G401.6 (cell line): ENCODE data around the gene SQSTM1.
"Not testable (repeated sequence)": the region's sequence is repeated elsewhere in the genome, so short reads cannot be mapped to it uniquely, and the experiment has no call there.

ENCODE experiments used
- FAIRE-seq: peaks from 2 replicates; lab custom pipeline; 2012; peaks lifted over from hg19 to GRCh38; lab: Jason Lieb, UNC

The SQSTM1 gene

DNA sequence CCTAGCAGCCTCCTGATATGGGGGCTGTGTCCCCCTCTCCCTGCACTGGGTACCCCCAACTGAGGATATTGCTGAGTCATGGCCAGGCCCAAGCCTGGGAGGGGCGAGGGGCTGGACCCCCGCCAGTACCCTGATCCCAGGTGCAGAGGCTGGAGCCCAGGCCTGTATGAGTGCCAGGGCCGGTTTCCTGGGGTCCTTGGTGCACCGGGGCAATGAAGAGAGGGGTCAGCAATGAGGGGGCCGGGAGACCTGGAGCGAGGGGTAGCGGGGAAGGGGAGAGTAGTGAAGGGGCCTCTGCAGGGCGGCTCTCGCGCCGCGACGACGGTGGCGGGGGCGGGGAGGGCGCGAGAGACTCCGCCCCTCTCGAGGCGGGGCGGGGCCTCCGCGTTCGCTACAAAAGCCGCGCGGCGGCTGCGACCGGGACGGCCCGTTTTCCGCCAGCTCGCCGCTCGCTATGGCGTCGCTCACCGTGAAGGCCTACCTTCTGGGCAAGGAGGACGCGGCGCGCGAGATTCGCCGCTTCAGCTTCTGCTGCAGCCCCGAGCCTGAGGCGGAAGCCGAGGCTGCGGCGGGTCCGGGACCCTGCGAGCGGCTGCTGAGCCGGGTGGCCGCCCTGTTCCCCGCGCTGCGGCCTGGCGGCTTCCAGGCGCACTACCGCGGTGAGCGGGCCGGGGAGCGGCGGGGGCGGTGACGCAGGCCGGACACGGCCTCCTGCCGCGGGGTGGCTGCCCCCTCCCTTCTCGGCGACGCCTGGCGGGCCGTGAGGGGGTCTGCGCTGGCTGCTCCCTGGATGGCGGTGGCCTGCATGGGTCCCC, at the start of gene SQSTM1:
SQSTM1 (plus strand) TSS at position 423 of the 815 bp plus-strand sequence; CDS start at position 455, 32 bp downstream.
- FAIRE-seq = no peak

DNA sequence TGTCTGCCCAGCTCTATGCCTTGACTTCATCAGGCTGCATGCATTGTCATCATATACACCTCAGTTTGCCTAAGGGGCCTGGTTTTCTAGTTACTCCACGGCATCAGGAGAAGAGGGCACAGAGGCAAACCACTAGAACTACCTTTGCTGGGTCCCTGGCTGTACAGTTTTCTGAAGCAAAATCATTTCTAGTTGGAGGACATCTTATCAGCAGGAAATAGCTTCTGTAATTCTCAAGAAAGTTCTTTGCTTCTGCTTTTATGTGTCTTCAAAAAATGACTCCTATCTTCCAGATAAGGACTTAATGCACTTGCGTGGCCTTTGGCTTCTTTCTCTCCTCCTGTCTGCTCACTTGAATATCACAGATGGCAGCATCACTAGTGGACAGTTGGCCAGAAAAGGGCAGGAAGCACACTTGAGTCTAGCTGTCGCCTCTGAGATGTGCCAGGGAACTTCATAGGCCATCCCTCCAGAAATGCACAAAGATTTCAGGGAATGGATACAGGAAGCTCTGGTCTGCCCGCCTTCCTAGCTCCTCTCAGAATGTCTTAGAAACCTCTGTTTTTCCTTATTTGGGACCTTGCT, 49.3 kb upstream of the SQSTM1 start:
- FAIRE-seq = no peak

DNA sequence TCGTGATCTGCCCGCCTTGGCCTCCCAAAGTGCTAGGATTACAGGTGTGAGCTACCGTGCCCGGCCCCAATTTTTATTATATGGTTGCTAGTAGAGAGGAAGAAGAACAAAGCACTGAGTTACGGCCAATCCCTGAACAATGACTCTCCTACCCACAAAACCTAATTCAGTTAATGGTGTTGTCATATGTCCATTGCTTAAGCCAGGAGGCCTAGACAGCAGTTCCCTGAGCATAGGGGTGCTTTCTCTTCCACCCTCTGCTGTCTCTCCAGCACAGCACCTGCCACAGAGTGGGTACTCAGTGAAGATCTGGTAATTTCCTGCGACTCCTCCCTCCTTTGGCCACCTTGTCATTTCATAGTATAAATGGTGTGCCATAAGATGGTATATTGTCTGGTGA, 48.4 kb upstream of the SQSTM1 start:
- no peak for FAIRE-seq

DNA sequence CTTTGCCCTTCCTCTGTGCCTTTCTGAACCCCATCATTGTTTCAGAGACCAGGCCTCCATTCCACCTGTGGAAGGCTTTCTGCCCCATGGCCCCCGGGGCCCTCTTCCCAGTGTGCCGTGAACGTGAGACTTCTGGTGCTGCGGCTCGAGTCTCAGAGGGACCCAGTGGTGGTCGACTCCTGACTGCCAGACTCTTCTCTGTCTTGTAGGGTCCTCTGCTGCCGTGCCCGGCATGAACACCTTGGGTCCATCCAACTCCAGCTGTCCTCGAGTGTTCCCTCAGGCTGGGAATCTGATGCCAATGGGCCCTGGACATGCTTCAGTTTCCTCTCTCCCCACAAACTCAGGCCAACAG, 47.0 kb upstream of the SQSTM1 start:
- FAIRE-seq = no peak

DNA sequence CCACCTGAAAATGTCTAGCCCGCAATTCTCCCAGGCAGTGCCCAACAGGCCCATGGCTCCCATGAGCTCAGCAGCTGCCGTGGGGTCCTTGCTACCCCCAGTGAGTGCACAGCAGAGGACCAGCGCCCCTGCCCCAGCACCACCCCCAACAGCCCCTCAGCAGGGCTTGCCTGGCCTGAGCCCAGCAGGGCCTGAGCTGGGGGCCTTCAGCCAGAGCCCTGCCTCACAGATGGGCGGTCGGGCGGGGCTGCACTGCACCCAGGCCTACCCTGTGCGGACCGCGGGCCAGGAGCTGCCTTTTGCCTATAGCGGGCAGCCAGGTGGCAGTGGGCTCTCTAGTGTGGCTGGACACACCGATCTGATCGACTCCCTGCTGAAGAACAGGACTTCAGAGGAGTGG, 46.3 kb upstream of the SQSTM1 start:
- no peak for FAIRE-seq

DNA sequence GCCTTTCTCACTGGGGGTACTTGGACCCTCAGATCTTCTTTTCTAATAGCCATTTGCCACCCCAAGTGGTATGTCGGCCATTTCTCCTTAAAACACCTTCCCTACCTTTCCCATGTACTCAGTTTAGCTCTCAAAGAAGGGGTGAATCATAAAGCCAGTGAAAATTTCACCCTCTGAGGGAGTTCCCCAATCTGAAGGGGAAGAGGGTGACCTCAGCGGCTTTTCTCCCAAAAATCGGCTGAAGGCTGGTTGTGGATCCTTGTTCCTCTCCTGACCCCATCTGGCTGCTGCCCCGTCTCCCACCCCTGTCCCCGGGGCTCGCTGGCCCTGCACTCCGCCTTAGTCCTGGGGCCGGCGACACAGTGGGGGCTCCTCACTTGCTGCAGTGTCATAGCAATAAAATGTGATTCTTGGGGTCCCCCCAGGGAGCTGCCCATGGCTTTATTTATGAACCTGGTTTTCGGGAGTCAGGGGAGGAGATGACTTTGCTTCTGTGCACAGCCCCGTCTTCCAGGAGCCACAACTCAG, 44.2 kb upstream of the SQSTM1 start:
- FAIRE-seq = no peak

DNA sequence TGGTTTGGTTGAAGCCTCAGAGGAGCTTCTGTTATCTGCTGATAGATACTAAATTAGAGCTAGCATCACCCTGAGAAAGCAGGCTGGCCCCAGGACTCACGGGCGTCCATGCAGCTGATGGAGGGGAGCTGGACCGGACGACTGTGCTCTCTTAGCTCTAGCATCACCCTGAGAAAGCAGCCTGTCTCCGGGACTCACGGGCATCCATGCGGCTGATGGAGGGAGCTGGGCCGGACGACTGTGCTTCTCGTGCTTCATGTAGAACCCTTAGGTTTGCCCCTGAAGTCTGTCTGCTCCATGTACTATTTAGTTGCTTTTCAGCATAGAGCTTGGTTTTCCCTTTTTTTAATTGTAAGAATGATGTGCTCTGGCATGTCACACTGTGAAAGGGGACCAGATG, 43.2 kb upstream of the SQSTM1 start:
- FAIRE-seq = no peak

DNA sequence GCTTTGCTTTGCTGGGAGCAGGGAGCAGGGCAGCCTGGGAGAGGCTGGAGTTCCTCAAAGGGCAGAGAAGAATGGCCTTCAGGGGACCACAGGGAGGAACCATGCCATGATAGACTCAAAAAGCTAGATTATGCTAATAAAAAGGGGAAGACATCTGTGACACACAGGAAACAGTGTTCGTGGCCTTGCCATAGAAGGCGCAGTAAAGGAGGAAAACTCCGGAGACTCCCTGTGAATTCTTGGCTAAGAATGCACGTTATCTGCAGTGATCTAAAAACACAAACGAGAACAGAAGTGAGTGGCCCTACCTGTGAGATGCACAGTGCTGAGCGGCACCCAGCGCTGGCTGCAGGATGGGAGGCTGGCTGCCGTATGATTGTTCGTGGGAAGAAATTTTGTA, 42.8 kb upstream of the SQSTM1 start:
- no peak for FAIRE-seq

DNA sequence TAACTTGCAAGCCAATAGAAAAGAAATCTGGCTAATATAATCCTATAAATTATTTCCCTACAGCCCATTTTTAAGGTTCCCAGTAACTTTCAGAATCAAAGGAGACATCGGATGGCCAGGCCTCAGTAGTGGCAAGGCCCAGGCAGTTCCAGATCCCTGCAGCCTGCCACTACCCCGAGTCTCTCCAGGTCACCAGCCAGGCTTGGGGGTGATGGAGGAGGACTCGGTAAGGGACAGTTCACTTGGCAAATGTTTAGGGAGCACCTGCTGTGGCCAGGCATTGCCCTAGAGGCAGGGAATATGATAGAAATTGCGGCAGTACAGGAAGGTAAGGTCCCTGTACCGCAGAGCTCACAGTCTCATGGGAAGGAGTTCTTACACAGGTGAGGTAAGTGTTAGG, 42.1 kb upstream of the SQSTM1 start:
- FAIRE-seq = no peak

DNA sequence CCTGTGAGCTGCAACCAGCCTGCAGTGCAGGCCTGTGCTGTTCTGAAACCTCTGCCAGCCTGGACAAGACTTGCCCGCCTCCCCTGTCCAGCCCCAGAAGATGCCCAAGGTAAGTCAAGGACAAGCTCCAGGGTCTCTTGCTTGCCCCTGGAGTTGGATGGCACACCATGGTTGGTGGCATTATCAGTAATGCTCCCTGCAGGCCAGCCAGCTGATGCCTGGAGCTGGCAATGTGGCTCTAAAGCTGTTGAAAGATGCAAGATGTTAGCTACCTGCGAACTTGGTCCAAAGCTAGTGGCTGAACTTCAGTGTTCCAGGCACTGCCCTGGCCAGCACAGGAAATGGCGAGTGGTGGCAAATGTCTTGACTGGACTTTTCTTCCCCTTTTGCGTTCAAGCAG, 40.9 kb upstream of the SQSTM1 start:
- FAIRE-seq = no peak

DNA sequence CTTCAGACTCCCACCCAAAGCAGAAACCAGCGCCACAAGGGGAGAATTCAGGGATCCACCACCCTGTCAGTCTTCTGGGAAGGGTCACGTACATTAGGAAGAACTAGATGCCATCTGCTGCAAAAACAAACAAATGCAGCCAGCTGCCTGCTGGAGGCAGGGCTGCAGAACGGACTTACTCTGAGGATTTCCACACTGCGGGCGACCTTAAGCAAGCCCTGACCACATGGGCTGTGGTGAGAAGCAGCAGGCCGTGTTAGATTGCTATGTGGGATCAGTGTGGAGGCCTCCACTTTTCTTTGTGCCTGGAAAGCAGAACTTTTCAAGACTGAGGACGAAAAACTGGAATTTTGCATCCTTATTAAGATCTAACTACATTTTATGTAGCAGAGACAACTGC, 40.3 kb upstream of the SQSTM1 start:
- FAIRE-seq = no peak

DNA sequence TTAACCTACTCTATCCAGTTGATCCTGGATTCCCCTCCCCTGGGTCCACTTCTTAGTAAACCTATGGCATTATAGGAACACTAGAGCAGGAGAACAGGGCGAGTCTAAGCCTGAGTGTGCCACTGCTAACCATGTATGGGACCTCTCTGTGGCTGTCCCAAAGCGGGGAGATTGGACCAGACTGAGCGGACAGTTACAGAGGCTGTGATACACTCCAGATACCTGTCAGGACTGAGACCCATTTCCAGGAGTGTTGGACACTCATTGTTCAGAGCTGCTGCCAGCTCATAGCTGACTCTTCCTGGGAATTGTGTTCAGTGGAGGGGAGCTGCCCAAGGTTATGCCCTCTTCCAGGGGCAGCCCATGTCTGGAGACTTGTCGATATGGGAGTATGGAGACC, 38.9 kb upstream of the SQSTM1 start:
- no peak for FAIRE-seq

DNA sequence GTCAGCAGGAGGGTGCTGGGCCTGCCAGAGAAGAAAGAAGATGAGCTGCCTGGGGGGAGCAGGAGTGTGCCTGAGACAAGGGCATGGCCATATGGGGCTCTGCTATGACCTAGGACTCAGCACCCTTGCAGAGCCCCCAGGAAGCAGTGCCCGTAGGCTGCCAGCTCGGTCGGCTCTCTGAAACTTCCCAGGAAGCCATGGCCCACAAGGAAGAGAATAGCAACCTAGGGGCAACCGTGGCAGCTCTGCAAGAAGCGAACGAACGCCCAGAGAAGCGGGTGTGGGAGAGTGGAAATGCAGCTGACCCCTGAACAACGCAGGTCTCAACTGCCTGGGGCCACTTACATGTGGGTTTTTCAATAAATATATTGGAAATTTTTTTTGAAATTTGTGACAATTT, 37.6 kb upstream of the SQSTM1 start:
- FAIRE-seq = no peak

DNA sequence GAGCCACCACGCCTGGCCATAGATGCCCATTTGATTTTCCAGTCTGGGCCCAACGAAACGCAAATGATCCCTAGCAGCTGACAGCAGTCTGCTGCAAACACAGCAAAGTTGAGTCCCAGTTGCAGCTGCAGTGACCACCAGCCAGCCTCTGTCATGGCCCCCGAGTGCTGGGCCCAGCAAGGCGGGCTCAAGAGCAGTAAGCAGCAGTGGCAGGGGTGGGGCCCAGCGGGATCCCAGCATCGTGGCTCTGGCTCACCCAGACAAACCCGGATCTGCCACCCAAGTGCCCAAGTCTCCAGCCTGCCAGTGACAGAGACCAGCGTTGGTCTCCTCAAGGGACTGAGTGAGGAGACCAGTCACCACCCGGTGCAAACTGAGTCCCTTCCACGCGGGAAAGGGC, 33.8 kb upstream of the SQSTM1 start:
- no peak for FAIRE-seq

DNA sequence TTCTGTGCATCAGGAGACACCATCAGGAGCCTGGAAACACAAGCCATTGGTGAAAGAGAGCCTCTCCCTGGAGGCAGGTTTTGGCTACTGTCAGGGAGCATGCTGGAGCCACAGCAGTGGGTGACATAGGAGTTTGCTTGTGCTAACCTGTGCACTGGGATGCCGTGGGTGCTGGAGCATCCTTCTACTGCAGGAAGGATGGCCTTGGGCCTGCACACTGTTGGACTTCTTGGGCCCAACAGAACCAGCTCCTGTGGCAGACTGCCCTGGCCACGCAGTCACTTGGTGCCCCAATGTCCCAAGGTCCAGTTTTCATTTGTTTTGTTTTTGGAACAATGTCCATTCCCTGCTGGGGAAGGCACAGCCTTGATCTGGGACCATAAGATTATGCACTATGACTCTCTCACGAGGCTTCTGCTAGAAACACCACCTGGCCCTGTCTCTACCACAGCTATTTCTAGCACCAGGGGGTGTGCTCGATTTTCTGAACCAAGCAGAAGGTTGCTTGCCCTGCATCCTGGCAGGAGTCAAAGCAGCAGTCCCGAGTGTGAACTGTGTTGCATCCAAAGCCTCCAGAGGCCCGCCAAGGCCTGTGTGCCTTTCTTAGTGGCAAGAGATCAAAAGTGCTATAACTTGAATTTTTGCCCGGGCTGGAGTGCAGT, 32.4 kb upstream of the SQSTM1 start:
- no peak for FAIRE-seq

DNA sequence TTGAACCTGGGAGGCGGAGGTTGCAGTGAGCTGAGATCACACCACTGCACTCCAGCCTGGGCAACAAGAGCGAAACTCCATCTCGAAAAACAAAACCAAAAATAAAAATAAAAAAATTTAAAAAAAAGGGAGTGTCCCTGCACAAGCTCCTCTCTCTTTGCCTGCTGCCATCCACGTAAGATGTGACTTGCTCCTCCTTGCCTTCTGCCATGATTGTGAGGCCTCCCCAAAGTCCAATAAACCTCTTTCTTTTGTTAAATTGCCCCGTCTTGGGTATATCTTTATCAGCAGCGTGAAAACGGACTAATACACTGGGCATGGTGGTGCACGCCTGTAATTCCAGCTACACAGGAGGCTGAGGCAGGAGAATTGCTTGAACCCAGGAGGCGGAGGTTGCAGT, 31.4 kb upstream of the SQSTM1 start:
- FAIRE-seq = not testable (repeated sequence)

DNA sequence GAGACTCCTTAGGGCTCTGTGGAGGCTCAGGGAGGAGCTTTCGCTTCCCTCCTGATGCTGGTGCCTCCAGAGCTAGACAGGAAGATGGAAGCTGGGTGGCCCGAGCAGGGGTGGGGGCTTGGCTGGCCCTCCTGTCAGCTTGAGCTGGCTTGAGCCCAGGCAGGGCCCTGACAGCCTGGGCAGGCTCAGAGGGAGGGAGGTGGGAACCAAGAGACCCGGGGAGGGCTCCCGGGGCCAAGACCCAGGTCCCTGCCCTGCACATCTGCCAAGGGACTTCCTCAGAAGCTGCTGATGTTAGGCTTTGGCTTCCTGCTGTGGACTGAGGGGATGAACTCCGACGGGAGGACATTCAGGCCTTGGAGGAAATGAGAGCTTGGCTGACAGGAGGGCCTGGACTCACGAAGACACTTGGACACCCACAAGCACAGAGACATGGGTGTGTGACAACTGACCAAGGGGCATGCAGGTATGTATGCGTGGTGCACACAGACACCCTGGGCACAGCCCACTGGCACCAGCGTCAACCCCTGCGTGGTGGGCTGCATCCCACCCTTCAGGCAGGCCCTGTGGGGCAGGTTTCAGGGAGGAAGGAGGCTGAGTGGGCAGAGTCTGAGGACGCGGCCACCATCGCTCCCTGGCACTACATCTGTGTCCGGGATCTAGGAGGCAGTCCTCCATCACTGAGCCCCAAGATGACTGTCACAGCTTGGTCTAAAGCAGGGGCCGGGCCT, 28.7 kb upstream of the SQSTM1 start:
- FAIRE-seq = no peak

DNA sequence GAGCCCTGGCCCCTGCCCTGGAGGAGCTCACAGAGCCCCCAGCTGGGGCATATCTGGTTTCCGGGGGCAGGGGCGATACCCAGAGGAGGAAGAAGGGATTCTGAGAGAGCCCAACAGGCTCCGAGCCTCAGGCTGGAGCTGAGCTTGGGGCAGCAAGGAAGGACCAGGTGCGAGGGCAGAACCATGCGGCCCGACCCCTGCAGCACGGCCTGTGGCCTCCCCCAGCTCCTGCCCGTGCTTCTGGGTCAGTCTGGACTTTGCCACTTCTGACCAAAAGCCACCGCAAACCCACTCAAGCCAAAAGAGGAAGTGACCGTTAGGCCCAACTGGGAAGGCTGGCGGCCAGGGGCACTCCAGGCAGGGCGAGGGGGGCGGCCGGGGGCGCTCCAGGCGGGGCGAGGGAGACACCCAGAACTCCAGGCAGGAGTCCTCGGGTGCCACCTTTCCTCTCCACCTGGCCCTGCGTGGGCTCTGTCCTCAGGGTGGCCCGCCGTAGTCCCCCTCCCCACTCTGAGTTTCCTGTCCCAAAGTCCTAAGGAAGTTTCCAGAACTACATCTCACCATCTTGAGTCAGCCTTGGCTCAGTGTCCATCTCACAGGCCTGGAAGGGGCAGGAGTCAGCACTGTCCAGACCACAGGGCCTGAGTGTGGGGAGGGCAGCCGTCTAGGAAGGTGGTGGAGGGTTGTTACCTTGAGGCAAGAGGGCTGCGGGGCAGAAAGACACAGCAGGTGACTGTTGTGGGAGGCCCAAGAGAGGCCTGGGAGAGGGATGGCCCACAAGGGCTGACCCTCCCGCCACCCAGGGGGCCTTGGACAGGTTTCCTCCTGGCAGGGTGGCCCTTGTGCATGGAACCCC, 27.9 kb upstream of the SQSTM1 start:
- FAIRE-seq = no peak

DNA sequence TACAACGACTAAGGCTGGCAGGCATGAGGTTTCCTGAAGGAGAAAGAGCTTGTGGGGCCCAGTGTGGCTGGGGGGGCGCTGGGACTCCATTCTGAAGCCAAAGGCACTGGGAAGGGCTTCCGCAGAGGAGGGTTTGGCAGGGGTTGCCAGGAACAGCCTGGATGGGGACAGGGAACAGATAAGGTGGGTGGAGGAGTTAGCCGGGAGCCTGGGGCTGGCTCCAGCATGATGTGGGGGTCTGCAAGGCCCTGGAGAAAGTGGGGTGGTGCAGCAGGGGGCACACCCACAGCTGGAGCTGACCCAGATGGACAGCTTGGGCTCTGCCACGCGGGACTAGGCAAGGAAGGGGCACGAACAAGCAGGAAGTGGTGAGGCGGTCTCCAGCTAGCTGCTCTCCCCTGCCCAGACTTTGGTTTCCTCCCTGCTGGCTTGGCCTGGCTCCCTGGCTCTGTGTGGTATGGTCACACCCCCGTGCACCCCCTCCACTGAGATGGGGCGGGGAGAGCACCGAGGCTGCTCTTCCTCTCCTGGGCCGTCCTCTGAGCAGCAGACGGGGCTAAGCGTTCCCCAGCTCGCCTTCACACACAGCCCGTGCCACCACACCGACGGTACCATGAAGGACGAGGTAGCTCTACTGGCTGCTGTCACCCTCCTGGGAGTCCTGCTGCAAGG, 27.1 kb upstream of the SQSTM1 start, which contains the start of gene LTC4S:
LTC4S (plus strand) TSS at position 519 of the 672 bp plus-strand sequence; CDS start at position 614, 95 bp downstream.
- no peak for FAIRE-seq

DNA sequence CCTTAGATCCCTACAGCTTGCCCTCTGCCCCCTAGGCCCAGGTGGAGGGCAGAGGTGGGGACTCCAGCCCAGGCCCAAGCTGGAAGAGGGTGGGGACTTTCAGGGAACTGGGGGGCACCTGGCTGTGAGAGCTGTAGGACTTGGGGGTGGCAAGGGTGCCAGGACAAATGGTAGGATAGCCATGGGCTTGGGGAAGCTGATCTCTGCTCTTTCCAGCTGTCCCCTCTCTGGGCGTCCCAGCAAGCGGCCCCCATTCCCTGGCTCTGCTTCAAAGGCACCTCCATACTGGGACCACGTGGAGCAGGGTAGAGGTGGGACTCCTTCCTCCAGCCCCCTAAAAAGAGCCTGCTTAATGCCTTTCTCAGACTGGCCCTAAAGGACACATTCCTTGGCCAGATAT, 26.5 kb upstream of the SQSTM1 start:
- no peak for FAIRE-seq

DNA sequence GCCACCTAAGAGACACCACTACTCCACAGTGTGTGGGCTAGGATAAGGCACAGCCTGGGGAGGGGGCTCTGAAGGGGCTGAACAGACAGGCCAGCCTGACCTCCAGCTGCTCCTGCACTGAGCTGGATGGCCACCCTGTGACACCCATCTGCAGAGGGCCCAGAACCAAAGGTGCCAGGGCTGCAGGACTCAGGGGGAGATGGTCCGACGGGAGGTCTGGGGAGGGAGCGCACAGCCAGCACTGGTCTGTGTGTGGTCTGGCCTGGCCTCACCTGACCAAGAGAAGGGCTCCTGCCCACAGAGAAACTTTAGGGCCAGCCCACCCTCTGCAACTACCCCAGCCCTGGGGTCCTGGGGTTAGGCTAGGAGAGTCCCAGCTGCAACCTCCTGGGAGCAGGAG, 26.1 kb upstream of the SQSTM1 start:
- no peak for FAIRE-seq
